Esophagus (tissue), 2 donors: ENCODE results near the gene ASB17. TPM values are rescaled to one million over a fixed set of nuclear protein-coding genes. Genes with fewer than 3 reads are reported as not detected.

Experiments used
- H3K27ac ChIP-seq, 2 donors: one replicate each; pipeline ENCODE4 v1.5.1; 2013; ENCODE audit warnings: low read depth in 2 of 2, mild to moderate bottlenecking in 2 of 2, inconsistent platforms in 1 of 2, low read length in 1 of 2, moderate library complexity in 1 of 2
- H3K27me3 ChIP-seq, 2 donors: one replicate each; pipeline ENCODE4 v1.6.1; 2013; ENCODE audit warnings: low read length in 2 of 2, control low read depth in 1 of 2, mild to moderate bottlenecking in 1 of 2; ENCODE audit not compliant: insufficient read depth in 2 of 2, control insufficient read depth in 1 of 2
- H3K36me3 ChIP-seq, 2 donors: one replicate each; pipeline ENCODE4 v1.6.1; 2013; ENCODE audit warnings: low read length in 1 of 2; ENCODE audit not compliant: control insufficient read depth in 2 of 2, insufficient read depth in 2 of 2
- H3K4me1 ChIP-seq, 2 donors: one replicate each; pipeline ENCODE4 v1.6.1; 2013; ENCODE audit warnings: low read length in 1 of 2; ENCODE audit not compliant: control insufficient read depth in 2 of 2, insufficient read depth in 2 of 2
- H3K4me3 ChIP-seq, 2 donors: one replicate each; pipeline ENCODE4 v1.5.1; 2013; ENCODE audit warnings: low read length in 2 of 2, mild to moderate bottlenecking in 2 of 2, low read depth in 1 of 2, moderate library complexity in 1 of 2
- H3K9me3 ChIP-seq, 2 donors: one replicate each; pipeline ENCODE4 v1.6.1; 2013; ENCODE audit warnings: mild to moderate bottlenecking in 2 of 2, low read depth in 1 of 2, low read length in 1 of 2, moderate library complexity in 1 of 2; ENCODE audit not compliant: control insufficient read depth in 2 of 2, insufficient read depth in 1 of 2
- WGBS, 2 donors: extraction: QIAGEN DNeasy Blood & Tissue Kit; methylation state at CpG; one replicate each; pipeline ENCODE4 v1.1.7; 2013; 5-methylcytosine and 5-hydroxymethylcytosine counted together
- polyA plus RNA-seq, 2 donors: library from polyadenylated mRNA; stranded (reverse); fragments of 200-250 nt; gene quantifications; one replicate each; pipeline ENCODE4 v1.2.3, GENCODE V29; 2013
- donor health status: healthy with polysubstance abuse.
- donor health status: Bipolar disorder and iron deficiency.

ASB17 gene
- polyA plus RNA-seq, 2 donors: not detected

- H3K4me1 ChIP-seq: no peaks in the 10 kb centered on the region
- H3K36me3 ChIP-seq: no peaks in the 10 kb centered on the region
- no peaks in the 10 kb centered on the region for H3K27me3 ChIP-seq
- H3K9me3 ChIP-seq: no peaks in the 10 kb centered on the region
- H3K27ac ChIP-seq: no peak overlapping the region
- no peak overlapping the region for H3K4me3 ChIP-seq
- 43 to 63% methylated on average over 1 of the region's 1 CpG for WGBS, 2 donors
Observed at GRCh38 chr1:75870951-75871350, 61.3 kb downstream of the ASB17 start.

Other genes with a start within 250 kb of the ASB17 start
- 10 to 100 TPM; 42.5 to 49.7 TPM for gene ACADM, start 207.7 kb downstream of the ASB17 start, polyA plus RNA-seq
- gene RABGGTB, start 146.1 kb downstream of the ASB17 start, polyA plus RNA-seq: 10 to 100 TPM; 44.8 to 47.5 TPM
- gene MSH4, start 135.5 kb downstream of the ASB17 start, polyA plus RNA-seq: under 1 TPM; 0.05 to 0.16 TPM
- gene ST6GALNAC3, start 142.3 kb upstream of the ASB17 start, polyA plus RNA-seq: under 1 TPM; 0.27 to 0.29 TPM